ENCODE measurements around the gene LGR6. TPM values are rescaled to one million over a fixed set of nuclear protein-coding genes. Genes with fewer than 3 reads are reported as not detected.

The LGR6 gene
- total and polyA plus RNA-seq, 2 experiments from 2014 or later, result 0.66 to 0.89 TPM

DNA sequence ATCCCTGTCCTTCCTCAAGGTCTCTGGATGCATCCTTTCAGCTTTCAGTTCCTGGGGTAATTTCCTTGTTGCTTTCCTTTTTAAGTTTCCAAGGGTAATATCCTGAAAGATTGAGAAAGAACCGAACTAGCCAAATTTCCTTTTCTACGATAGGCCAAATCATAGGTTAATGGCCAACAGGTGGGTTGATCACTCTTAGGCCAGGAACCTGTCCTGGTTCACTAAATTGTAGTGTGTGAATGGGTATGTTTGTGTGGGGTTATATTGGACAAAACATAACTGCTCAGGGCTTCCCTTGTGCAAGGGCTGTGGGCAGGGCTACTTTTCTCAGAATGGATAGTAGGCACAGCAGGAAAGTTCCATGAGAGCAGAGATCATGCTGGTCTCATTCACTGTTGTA is 131.0 kb downstream of the LGR6 start:
- no peaks in the 10 kb centered on the region for H3K9me3 Mint-ChIP-seq
- no peak overlapping the region for H3K27ac Mint-ChIP-seq
- DNase-seq (ENCODE audit: low spot score) (no peak), ATAC-seq (no peak)
- H3K27me3 Mint-ChIP-seq (ENCODE audit: insufficient read depth, low read depth, poor library complexity), result peaks cover 7% of the 10 kb centered on the region
- no peaks in the 10 kb centered on the region for H3K36me3 ChIP-seq (ENCODE audit: insufficient read depth)
- H3K36me3 Mint-ChIP-seq (ENCODE audit: low read depth), result peaks cover 2% of the 10 kb centered on the region; the same call in 2 of the 3 replicates
- no peaks in the 10 kb centered on the region for H3F3A ChIP-seq (replicated peaks; ENCODE audit: low read depth)
- H3K4me3 Mint-ChIP-seq, result no peak overlapping the region
- no peak overlapping the region for H3K4me3 ChIP-seq
- H3K4me2 ChIP-seq, result no peak overlapping the region
- H2AFZ ChIP-seq, result no peak overlapping the region
- no peaks in the 10 kb centered on the region for H3K79me2 ChIP-seq (replicated peaks; ENCODE audit: insufficient read depth)
- H3K4me1 Mint-ChIP-seq, result peaks cover 6% of the 10 kb centered on the region; the same call in 2 of the 3 replicates
- H3K4me1 ChIP-seq (ENCODE audit: insufficient read depth), result 0 out of 2 replicates have a peak, but pooled peaks cover 9% of the 10 kb centered on the region
- TF ChIP-seq CTCF (conservative IDR thresholded peaks at IDR 0.05; ENCODE audit: low read depth in 2 of 2), result no peak
- H3K27me3 ChIP-seq (ENCODE audit: insufficient read depth), result no peaks in the 10 kb centered on the region
- no peaks in the 10 kb centered on the region for H4K20me1 ChIP-seq (replicated peaks; ENCODE audit: insufficient read depth)
- H3K27ac ChIP-seq (ENCODE audit: low read depth), result no peak overlapping the region
- H3K9me2 ChIP-seq (ENCODE audit: insufficient read depth), result no peaks in the 10 kb centered on the region

- H3K27ac ChIP-seq (ENCODE audit: low read depth), result no peak overlapping the region
- H3K36me3 Mint-ChIP-seq (ENCODE audit: low read depth), result peaks cover 45% of the 10 kb centered on the region
- H3K36me3 ChIP-seq (ENCODE audit: insufficient read depth), result peaks cover 40% of the 10 kb centered on the region
- H3K27ac Mint-ChIP-seq, result no peak overlapping the region
- ATAC-seq (peak; percentile 89), DNase-seq (ENCODE audit: low spot score) (peak; percentile 56)
- no peak overlapping the region for H2AFZ ChIP-seq
- peaks cover 7% of the 10 kb centered on the region; the same call in 1 of the 2 replicates for H4K20me1 ChIP-seq (replicated peaks; ENCODE audit: insufficient read depth)
- H3K27me3 ChIP-seq (ENCODE audit: insufficient read depth), result no peaks in the 10 kb centered on the region
- H3K4me2 ChIP-seq, result no peak overlapping the region
- no peak overlapping the region for H3K4me3 ChIP-seq
- no peaks in the 10 kb centered on the region for H3K9me3 Mint-ChIP-seq
- H3K79me2 ChIP-seq (replicated peaks; ENCODE audit: insufficient read depth), result no peaks in the 10 kb centered on the region; the same call in 1 of the 2 replicates
- no peak overlapping the region for H3K4me3 Mint-ChIP-seq
- peaks cover 4% of the 10 kb centered on the region for H3F3A ChIP-seq (replicated peaks; ENCODE audit: low read depth)
- H3K4me1 ChIP-seq (ENCODE audit: insufficient read depth), result 0 out of 2 replicates have a peak, but pooled peaks cover 9% of the 10 kb centered on the region
- peaks cover 6% of the 10 kb centered on the region; the same call in 2 of the 3 replicates for H3K4me1 Mint-ChIP-seq
- peak; percentile 46 to 61 for TF ChIP-seq CTCF (conservative IDR thresholded peaks at IDR 0.05; ENCODE audit: low read depth in 2 of 2)
- TF ChIP-seq, protein P1, sequence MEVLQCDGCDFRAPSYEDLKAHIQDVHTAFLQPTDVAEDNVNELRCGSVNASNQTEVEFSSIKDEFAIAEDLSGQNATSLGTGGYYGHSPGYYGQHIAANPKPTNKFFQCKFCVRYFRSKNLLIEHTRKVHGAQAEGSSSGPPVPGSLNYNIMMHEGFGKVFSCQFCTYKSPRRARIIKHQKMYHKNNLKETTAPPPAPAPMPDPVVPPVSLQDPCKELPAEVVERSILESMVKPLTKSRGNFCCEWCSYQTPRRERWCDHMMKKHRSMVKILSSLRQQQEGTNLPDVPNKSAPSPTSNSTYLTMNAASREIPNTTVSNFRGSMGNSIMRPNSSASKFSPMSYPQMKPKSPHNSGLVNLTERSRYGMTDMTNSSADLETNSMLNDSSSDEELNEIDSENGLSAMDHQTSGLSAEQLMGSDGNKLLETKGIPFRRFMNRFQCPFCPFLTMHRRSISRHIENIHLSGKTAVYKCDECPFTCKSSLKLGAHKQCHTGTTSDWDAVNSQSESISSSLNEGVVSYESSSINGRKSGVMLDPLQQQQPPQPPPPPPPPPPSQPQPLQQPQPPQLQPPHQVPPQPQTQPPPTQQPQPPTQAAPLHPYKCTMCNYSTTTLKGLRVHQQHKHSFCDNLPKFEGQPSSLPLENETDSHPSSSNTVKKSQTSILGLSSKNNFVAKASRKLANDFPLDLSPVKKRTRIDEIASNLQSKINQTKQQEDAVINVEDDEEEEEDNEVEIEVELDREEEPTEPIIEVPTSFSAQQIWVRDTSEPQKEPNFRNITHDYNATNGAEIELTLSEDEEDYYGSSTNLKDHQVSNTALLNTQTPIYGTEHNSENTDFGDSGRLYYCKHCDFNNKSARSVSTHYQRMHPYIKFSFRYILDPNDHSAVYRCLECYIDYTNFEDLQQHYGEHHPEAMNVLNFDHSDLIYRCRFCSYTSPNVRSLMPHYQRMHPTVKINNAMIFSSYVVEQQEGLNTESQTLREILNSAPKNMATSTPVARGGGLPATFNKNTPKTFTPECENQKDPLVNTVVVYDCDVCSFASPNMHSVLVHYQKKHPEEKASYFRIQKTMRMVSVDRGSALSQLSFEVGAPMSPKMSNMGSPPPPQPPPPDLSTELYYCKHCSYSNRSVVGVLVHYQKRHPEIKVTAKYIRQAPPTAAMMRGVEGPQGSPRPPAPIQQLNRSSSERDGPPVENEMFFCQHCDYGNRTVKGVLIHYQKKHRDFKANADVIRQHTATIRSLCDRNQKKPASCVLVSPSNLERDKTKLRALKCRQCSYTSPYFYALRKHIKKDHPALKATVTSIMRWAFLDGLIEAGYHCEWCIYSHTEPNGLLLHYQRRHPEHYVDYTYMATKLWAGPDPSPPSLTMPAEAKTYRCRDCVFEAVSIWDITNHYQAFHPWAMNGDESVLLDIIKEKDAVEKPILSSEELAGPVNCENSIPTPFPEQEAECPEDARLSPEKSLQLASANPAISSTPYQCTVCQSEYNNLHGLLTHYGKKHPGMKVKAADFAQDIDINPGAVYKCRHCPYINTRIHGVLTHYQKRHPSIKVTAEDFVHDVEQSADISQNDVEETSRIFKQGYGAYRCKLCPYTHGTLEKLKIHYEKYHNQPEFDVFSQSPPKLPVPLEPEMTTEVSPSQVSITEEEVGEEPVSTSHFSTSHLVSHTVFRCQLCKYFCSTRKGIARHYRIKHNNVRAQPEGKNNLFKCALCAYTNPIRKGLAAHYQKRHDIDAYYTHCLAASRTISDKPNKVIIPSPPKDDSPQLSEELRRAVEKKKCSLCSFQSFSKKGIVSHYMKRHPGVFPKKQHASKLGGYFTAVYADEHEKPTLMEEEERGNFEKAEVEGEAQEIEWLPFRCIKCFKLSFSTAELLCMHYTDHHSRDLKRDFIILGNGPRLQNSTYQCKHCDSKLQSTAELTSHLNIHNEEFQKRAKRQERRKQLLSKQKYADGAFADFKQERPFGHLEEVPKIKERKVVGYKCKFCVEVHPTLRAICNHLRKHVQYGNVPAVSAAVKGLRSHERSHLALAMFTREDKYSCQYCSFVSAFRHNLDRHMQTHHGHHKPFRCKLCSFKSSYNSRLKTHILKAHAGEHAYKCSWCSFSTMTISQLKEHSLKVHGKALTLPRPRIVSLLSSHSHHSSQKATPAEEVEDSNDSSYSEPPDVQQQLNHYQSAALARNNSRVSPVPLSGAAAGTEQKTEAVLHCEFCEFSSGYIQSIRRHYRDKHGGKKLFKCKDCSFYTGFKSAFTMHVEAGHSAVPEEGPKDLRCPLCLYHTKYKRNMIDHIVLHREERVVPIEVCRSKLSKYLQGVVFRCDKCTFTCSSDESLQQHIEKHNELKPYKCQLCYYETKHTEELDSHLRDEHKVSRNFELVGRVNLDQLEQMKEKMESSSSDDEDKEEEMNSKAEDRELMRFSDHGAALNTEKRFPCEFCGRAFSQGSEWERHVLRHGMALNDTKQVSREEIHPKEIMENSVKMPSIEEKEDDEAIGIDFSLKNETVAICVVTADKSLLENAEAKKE (CRISPR knock-in tag; IDR thresholded peaks at IDR 0.05), result no peak
- no peak for TF ChIP-seq ZNF331 (CRISPR knock-in tag; IDR thresholded peaks at IDR 0.05; ENCODE audit: low read depth)
- H3K27me3 Mint-ChIP-seq (ENCODE audit: insufficient read depth, low read depth, poor library complexity), result peaks cover 7% of the 10 kb centered on the region
- no peaks in the 10 kb centered on the region for H3K9me2 ChIP-seq (ENCODE audit: insufficient read depth)
Observed at GRCh38 chr1:202329891-202330290, 136.3 kb downstream of the LGR6 start.

Data from GM23338 (cell line).